Activated naive CD8-positive, alpha-beta T cell treated with anti-CD3 and anti-CD28 coated beads, Interleukin-2, amount 10 ng/mL, durations not matched to agents 7 days and 5 days (primary cell): ENCODE results near the gene ELAVL1. TPM values are rescaled to one million over a fixed set of nuclear protein-coding genes. Genes with fewer than 3 reads are reported as not detected.

Experiments used
- ATAC-seq: fragments of 150-1000 bp; cut with Tn5 transposase; one replicate; pipeline ENCODE4 v1.10.0; 2021; ENCODE audit warnings: low read depth, moderate library complexity
- POLR2A ChIA-PET: fragments of 350-600 bp; sonication (Branson Sonifier 250); formaldehyde crosslinking; loops from one replicate; lab custom pipeline; 2021; ENCODE audit warnings: antibody characterized with exemption; lab: Charles Lee
- DNase-seq: peaks from one replicate; pipeline ENCODE4 v3.0.0; 2021
- H3K27ac Mint-ChIP-seq: one replicate; pipeline ENCODE4 v1.8.0; 2022; ENCODE audit warnings: mild to moderate bottlenecking, mixed read lengths
- H3K27me3 Mint-ChIP-seq: one replicate; pipeline ENCODE4 v1.8.0; 2022; ENCODE audit warnings: mild to moderate bottlenecking, moderate library complexity, mixed read lengths
- H3K36me3 Mint-ChIP-seq: one replicate; pipeline ENCODE4 v1.8.0; 2021; ENCODE audit warnings: mild to moderate bottlenecking, mixed read lengths
- H3K4me1 Mint-ChIP-seq: one replicate; pipeline ENCODE4 v1.8.0; 2021; ENCODE audit warnings: mixed read lengths
- H3K4me3 Mint-ChIP-seq: one replicate; pipeline ENCODE4 v1.8.0; 2022; ENCODE audit warnings: mild to moderate bottlenecking, moderate library complexity, mixed read lengths
- H3K9me3 Mint-ChIP-seq: one replicate; pipeline ENCODE4 v1.8.0; 2021; ENCODE audit warnings: mixed read lengths
- total RNA-seq, 2 experiments: library from RNA; stranded (reverse); gene quantifications; one replicate each; pipeline ENCODE4 v1.2.3, GENCODE V29; 2021

Gene ELAVL1
- total RNA-seq, 2 experiments from 2014 or later = 90.9 to 91.5 TPM

DNA sequence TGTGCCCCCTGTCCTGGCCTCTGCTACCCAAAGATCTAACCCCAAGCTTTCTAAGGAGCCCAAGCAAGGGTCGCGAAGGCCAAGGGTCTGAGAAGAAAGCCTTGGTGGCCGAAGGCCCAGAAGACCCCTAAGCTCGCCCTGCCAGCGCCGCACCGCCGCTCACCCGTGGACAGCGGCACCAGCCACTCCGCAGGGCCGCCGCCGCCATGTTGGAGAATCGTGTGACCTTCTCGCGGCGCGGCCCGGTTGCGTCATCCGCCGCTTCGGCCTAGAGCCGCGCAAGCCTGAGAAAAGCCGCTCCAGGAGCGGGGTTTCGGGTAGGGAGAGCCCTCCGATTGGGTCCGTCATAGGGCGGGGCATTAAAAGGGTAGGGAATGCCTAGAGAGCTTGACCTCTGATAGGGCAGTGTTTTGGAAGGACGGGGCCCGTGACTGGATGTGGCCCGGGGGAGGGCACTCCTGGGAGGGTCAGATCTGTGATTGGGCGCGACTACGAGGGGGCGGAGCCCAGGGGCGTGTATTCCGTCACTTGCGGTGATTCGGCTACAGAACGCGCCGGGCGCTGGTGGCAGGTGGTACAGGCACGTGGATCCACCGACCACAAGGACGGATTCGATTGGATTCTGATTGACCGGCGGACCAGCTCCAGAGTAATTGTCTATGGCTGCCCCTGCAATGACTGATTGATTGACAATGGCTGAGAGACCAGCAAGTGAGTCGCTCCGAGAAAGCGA is 61.8 kb downstream of the ELAVL1 start, which contains the start of gene TIMM44:
Gene TIMM44, minus strand, starts transcription at position 223 of the 733 bp plus-strand sequence. Its CDS starts 15 bp downstream, at position 208.
- POLR2A ChIA-PET = interaction anchor here (0.6 to 2.5 kb wide), 15 partner anchors 8 to 378 kb away, joined by 3 to 19 read pairs (median 5); partner anchors contain the start of genes CERS4, ELAVL1, MAP2K7 and NDUFA7
- no peaks in the 10 kb centered on the region for H3K27me3 Mint-ChIP-seq
- H3K36me3 Mint-ChIP-seq = peaks cover 9% of the 10 kb centered on the region
- H3K9me3 Mint-ChIP-seq = no peaks in the 10 kb centered on the region
- H3K4me3 Mint-ChIP-seq = peak within 1 kb of the TSS; percentile 87
- peak; percentile 97 for DNase-seq
- peak; percentile 99 for ATAC-seq
- H3K27ac Mint-ChIP-seq = peak within 1 kb of the TSS; percentile 89
- peaks cover 20% of the 10 kb centered on the region for H3K4me1 Mint-ChIP-seq

DNA sequence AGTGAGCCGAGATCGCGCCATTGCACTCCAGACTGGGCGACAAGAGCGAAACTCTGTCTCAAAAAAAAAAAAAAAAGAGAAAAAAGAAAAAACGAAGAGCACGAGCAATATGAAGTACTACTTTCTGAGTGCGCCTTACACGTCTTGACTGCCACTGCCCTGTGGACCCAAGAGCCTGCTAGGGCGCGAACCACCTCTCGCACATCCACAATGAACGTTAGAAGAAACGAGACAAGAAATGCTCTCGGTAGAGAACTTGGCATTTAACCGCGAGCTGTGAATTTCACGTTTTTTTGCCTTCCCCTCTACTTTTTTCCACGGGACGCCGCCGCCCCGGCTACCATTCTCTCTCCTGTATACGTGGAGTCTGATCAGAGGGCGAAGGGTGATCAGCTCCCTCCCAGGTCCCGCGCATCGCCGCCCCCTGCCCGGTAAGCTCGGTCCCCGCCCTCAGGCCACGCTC is 62.4 kb downstream of the ELAVL1 start:
- ATAC-seq = peak; percentile 10
- peaks cover 20% of the 10 kb centered on the region for H3K4me1 Mint-ChIP-seq
- no peak for DNase-seq
- peak overlapping the region; percentile 89 for H3K27ac Mint-ChIP-seq
- H3K36me3 Mint-ChIP-seq = peaks cover 9% of the 10 kb centered on the region
- POLR2A ChIA-PET = interaction anchor here (0.7 to 2.5 kb wide), 11 partner anchors 14 to 267 kb away, joined by 3 to 19 read pairs (median 5); partner anchors contain the start of genes CERS4, ELAVL1, MAP2K7 and SNAPC2
- no peaks in the 10 kb centered on the region for H3K27me3 Mint-ChIP-seq
- peak overlapping the region; percentile 87 for H3K4me3 Mint-ChIP-seq
- H3K9me3 Mint-ChIP-seq = no peaks in the 10 kb centered on the region

DNA sequence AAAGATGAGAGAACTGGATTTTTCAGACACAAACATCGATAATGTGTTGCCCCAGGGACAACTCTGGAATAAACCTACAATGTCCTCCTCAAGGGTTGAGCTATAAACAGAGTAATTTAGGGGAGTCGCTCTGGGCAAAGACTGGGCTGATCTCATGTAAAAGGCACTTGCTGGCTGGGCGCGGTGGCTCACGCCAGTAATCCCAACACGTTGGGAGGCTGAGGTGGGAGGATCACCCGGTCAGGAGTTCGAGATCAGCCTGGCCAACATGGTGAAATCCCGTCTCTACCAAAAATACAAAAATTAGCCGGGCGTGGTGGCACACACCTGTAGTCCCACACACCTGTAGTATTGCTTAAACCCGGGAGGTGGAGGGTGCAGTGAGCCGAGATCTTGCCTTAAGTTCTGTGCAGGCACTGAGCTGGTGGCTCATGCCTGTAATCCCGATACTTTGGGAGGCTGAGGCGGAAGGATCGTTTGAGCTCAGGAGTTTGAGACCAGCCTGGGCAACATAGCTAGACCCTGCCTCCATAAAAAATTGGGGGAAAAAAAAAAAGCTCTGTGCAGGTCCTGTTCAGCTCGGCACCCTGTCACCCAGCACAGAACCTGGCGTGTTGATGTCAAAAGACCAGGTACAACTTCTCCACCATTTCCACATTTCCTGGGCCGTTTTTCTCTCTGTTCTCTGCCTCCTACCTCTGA is 63.4 kb downstream of the ELAVL1 start:
- no peak overlapping the region for H3K27ac Mint-ChIP-seq
- H3K4me1 Mint-ChIP-seq = peaks cover 20% of the 10 kb centered on the region
- no peak for DNase-seq
- H3K9me3 Mint-ChIP-seq = no peaks in the 10 kb centered on the region
- peak overlapping the region; percentile 87 for H3K4me3 Mint-ChIP-seq
- POLR2A ChIA-PET = interaction anchor here (0.6 to 0.8 kb wide), 2 partner anchors 13 to 100 kb away, joined by 3 to 6 read pairs; no protein-coding TSS in a partner anchor
- no peak for ATAC-seq
- no peaks in the 10 kb centered on the region for H3K27me3 Mint-ChIP-seq
- H3K36me3 Mint-ChIP-seq = peaks cover 9% of the 10 kb centered on the region

DNA sequence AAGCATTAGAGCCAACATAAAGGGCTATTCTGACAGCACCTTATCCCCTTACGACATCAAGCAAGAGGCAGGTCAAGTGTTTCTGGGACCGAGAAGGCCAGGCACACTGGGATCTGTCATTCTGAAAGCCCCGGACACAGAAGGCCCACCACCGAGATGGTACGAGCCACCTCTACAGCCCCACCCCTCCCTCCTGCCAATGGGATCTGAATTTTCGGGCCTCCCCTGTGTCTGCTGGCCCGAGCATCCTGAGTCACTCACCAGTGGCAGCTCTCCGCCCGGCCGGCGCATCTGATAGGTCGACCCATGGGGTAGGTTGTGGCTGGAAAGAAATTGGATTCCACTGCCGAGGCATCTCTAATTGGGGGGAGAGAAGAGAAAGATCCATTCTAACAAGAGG is 64.6 kb downstream of the ELAVL1 start:
- H3K27me3 Mint-ChIP-seq = no peaks in the 10 kb centered on the region
- peaks cover 20% of the 10 kb centered on the region for H3K4me1 Mint-ChIP-seq
- H3K27ac Mint-ChIP-seq = no peak overlapping the region
- POLR2A ChIA-PET = interaction anchor here (0.8 kb wide), 1 partner anchor 12 kb away, joined by 6 read pairs; no protein-coding TSS in a partner anchor
- ATAC-seq (no peak), DNase-seq (no peak)
- H3K36me3 Mint-ChIP-seq = peaks cover 10% of the 10 kb centered on the region
- H3K4me3 Mint-ChIP-seq = no peak overlapping the region
- H3K9me3 Mint-ChIP-seq = no peaks in the 10 kb centered on the region

DNA sequence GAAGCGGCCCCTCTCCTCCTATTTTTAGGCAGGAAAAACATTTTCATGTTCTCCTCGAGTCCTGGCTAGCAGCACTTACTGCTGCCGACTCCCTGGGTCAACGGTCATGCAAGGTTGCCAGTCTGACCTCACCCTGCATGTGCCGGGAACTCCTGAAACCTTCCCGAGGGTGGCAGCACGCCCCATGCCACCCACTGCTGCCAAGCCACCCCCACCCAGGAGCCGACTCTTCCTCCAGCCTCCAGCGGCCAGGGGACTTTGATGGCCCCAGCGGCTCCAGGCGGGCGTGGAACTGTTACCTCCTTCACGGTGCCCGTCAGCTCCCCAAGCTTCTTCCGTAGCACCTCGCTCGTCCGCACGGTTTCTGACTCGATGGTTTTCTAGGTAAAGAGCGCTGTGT is 70.7 kb downstream of the ELAVL1 start:
- no peak for ATAC-seq
- no peaks in the 10 kb centered on the region for H3K27me3 Mint-ChIP-seq
- H3K27ac Mint-ChIP-seq = no peak overlapping the region
- peaks cover 5% of the 10 kb centered on the region for H3K36me3 Mint-ChIP-seq
- DNase-seq = no peak
- POLR2A ChIA-PET = no interaction called here
- peaks cover 3% of the 10 kb centered on the region for H3K4me1 Mint-ChIP-seq
- H3K4me3 Mint-ChIP-seq = no peak overlapping the region
- no peaks in the 10 kb centered on the region for H3K9me3 Mint-ChIP-seq

DNA sequence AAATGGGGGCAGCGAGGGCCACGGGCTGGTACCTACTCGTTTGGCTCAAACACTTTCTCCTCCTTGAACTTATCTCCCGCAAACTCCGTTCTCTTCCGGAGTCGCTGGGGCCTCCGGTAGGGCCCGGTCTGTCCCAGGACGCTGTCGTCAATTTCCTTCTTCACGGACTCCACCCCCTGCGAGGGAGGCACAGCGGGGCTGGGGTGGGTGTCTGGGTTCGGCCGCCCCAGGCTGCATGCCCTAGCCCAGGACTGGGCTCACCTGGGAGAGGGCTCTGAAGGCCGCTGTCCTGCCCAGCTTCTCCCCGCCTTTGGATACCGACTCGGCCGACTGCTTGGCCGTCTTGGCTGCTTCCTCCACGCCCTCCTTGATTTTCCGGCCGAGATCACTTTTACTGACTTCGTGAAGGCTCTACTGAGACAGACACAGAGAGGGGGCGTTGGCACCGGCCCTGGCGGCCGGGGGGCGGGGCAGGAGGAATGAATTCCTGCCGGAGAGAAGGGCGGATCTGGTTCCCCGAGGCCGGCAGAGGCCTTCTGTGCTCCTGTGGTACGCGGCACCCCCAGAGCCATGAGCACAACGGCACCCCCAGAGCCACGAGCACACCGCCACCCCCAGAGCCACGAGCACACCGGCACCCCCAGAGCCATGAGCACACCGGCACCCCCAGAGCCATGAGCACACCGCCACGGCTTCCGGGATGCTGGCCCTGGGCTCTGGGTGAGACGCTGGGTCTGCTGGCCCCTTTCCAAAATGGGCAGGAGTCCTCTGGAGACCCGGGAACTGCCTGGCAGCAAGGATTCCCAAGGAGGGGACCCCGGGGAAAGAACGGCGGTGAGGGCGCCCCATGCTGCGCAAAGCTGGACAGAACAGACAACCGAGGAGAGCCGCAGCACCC is 71.4 kb downstream of the ELAVL1 start:
- Mint-ChIP-seq H3K27me3 (no peaks in the 10 kb centered on the region), H3K4me3 (no peak overlapping the region), H3K36me3 (peaks cover 5% of the 10 kb centered on the region), H3K9me3 (no peaks in the 10 kb centered on the region), H3K27ac (no peak overlapping the region), H3K4me1 (peaks cover 3% of the 10 kb centered on the region)
- ATAC-seq (no peak), DNase-seq (no peak)
- POLR2A ChIA-PET = no interaction called here

DNA sequence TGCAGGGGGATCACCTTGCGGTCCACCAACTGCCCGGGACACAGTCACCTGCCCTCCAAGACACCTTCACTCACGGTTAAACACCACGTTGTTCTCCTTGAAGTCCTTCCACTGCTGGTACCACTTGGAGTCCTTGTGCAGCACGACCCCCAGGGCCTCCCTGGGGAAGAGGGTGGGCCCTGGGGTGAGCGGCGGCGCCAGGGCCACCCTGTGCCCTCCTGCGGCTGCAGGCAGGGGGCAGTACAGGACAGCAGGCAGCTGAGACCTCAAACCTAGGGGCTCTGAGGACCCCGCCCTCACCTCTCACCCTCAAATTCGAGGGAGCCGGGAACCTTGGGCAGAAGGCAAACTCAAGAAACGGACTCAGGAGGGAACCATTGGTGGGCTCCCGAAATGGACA is 72.0 kb downstream of the ELAVL1 start:
- POLR2A ChIA-PET = no interaction called here
- Mint-ChIP-seq H3K9me3 (no peaks in the 10 kb centered on the region), H3K27ac (no peak overlapping the region), H3K4me1 (no peaks in the 10 kb centered on the region), H3K36me3 (peaks cover 2% of the 10 kb centered on the region), H3K27me3 (no peaks in the 10 kb centered on the region), H3K4me3 (no peak overlapping the region)
- DNase-seq (no peak), ATAC-seq (no peak)

DNA sequence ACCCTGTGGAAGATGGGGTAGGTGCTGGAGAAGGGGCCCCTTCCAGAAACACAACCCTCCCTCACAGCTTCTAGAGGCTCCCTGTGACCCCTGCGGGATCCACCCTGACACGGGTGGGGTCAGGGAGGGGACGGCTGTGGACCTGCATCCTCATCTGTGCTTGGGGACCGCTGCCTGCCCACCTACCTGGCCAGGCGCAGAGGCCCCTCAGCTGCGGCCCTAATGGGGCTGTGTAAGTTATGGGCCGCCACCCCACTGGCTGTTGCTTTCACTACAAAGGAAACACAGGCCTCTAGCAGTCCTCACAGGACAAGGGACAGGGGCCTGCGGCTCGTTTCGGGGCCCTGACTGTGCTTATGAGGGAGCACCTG is 72.5 kb downstream of the ELAVL1 start:
- H3K4me1 Mint-ChIP-seq = no peaks in the 10 kb centered on the region
- ATAC-seq = no peak
- POLR2A ChIA-PET = no interaction called here

DNA sequence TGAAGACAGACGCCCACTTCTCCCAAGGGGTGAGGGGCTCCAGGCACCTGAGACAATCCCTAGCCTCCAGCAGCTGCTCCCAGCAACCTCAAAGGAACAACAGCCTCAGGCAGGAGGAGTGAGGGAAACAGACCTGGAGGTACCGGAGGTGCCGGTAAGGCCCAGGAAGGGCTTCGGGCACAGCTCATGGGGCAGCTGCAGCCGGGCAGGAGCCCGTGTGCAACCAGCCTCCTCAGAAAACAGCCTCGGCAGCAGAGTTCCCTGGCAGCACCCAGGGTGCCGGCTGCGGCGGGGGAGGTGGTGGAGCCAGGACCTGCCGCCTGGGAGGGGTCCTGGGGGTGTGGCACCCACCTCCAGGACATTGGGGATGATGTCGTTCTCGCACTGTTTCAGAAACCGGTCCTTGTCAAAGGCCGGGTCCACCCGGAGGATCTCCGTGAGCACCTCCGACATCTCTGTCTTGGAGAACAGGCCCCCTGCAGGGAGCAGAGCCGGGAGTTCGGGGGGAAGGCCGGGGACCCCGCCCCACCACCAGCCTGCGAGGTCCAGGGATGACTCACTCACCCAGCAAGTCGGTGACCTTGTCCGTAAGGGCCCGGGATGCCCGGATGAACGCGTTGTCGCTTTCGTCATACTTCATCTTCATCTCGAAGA is 73.0 kb downstream of the ELAVL1 start:
- Mint-ChIP-seq H3K27me3 (no peaks in the 10 kb centered on the region), H3K27ac (no peak overlapping the region), H3K4me3 (no peak overlapping the region), H3K4me1 (no peaks in the 10 kb centered on the region), H3K36me3 (peaks cover 2% of the 10 kb centered on the region), H3K9me3 (no peaks in the 10 kb centered on the region)
- ATAC-seq = no peak
- POLR2A ChIA-PET = no interaction called here
- no peak for DNase-seq

More for the DNA sequence above, 72.5 kb downstream of the ELAVL1 start:
- H3K4me3 Mint-ChIP-seq = no peak overlapping the region
- no peaks in the 10 kb centered on the region for H3K9me3 Mint-ChIP-seq
- peaks cover 2% of the 10 kb centered on the region for H3K36me3 Mint-ChIP-seq
- DNase-seq = no peak
- no peaks in the 10 kb centered on the region for H3K27me3 Mint-ChIP-seq
- no peak overlapping the region for H3K27ac Mint-ChIP-seq

DNA sequence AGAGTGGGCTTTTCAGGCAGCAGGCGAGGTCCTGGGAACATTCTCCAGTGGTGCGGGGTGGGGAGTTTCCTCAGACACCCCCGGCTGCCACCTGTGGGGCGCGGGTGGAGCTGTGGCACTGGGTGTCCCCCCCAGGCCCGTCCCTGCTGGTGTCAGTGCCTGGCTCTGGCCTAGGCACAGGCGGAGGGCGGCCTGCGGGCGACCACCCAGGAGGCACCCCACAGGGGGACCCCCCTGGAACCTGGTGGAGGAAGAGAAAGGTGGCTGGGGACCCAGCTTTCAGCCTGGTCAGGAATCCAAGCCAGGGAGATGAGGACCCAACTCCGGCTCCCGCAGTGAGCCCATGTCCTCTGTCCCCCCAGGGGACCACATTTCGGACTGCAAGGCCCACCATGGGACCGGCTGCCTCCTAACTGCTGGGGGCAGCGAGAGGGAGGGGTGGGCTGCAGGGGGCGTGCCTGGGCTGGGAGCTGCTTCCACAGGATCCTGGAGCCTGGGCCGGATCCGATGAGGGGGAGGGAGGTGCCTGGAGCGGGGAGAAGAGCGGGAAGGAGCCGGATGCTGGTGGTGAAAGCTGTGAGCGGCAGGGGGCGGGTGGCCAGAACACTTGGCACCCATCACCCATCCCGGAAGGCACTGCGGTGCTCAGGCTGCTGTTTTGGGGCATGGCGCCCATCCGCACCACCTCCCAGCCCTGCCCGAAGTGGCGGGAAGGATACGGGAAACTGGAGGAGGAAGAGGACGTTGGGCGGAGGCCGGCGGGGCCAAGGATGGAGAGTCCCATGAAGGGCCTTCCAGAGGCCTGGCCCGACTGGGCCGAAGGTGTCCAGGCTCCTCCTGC is 74.0 kb downstream of the ELAVL1 start:
- Mint-ChIP-seq H3K27ac (no peak overlapping the region), H3K36me3 (peaks cover under 1% of the 10 kb centered on the region)

DNA sequence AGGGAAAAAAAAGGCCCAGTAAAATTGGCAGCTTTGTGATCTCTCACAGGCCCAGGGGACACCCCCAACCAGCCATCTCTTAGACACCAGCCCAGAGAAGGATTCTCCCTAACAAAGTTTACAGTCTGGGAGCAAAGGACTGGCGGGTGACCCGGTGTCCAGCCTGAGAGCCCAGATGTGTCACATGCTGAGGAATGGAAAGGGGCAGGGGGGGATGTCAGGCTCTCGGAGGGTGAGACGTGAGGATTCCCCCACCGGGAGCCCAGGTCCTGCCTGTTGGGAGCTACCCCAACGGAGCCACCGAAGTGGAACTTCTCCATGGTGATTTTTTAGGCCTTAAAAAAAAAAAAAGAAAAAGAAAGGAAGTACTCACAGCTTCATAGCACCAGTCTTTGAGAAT is 74.7 kb downstream of the ELAVL1 start:
- POLR2A ChIA-PET = interaction anchor here (1.3 kb wide), 1 partner anchor 10 kb away, joined by 5 read pairs; the partner anchor contains the start of gene SNAPC2
- Mint-ChIP-seq H3K36me3 (no peaks in the 10 kb centered on the region), H3K9me3 (no peaks in the 10 kb centered on the region), H3K4me3 (no peak overlapping the region), H3K27ac (no peak overlapping the region), H3K4me1 (no peaks in the 10 kb centered on the region), H3K27me3 (no peaks in the 10 kb centered on the region)
- DNase-seq (no peak), ATAC-seq (no peak)

More for the DNA sequence above, 74.0 kb downstream of the ELAVL1 start:
- ATAC-seq (no peak), DNase-seq (no peak)
- Mint-ChIP-seq H3K27me3 (no peaks in the 10 kb centered on the region), H3K4me3 (no peak overlapping the region), H3K9me3 (no peaks in the 10 kb centered on the region), H3K4me1 (no peaks in the 10 kb centered on the region)
- POLR2A ChIA-PET = interaction anchor here (1.3 kb wide), 1 partner anchor 11 kb away, joined by 5 read pairs; the partner anchor contains the start of gene SNAPC2
